GM19452 (cell line): ENCODE data around the gene CFAP74.

Source experiments
- ATAC-seq: cut with Tn5 transposase; IDR thresholded peaks from one replicate; pipeline ENCODE4 v1.9.1; 2021; ENCODE audit not compliant: unreplicated experiment

The CFAP74 gene

GRCh38 chr1:1883092-1883873 is 120.3 kb downstream of the CFAP74 start:
- no peak for ATAC-seq

- no peak for ATAC-seq
These were observed 121.9 kb downstream of the CFAP74 start for GRCh38 chr1:1881727-1882126.

GRCh38 chr1:1880617-1881312 is 122.8 kb downstream of the CFAP74 start:
- ATAC-seq = no peak

GRCh38 chr1:1879942-1880341 is 123.6 kb downstream of the CFAP74 start:
- no peak for ATAC-seq

GRCh38 chr1:1877865-1878436 is 125.6 kb downstream of the CFAP74 start:
- ATAC-seq = no peak

GRCh38 chr1:1876335-1876930 is 127.2 kb downstream of the CFAP74 start:
- no peak for ATAC-seq

- no peak for ATAC-seq
These were observed 127.7 kb downstream of the CFAP74 start for GRCh38 chr1:1875932-1876331.

- ATAC-seq = no peak
These were observed 128.7 kb downstream of the CFAP74 start for GRCh38 chr1:1874901-1875300.

GRCh38 chr1:1873186-1873585 is 130.4 kb downstream of the CFAP74 start:
- ATAC-seq = no peak

- ATAC-seq = no peak
These were observed 131.1 kb downstream of the CFAP74 start for GRCh38 chr1:1872329-1872994.
